ENCODE measurements around the gene FETUB.

The FETUB gene

GRCh38 chr3:186640473-186640818, 247 bp downstream of the FETUB start:
- no peak overlapping the region for H3K27ac ChIP-seq
- TF ChIP-seq CTCF (conservative IDR thresholded peaks at IDR 0.05) (no peak), ZFX (IDR thresholded peaks at IDR 0.05) (no peak)

GRCh38 chr3:186640929-186641328, 730 bp downstream of the FETUB start:
- H3K27ac ChIP-seq: no peak overlapping the region
- TF ChIP-seq ZFX (IDR thresholded peaks at IDR 0.05) (no peak), CTCF (conservative IDR thresholded peaks at IDR 0.05) (no peak)

GRCh38 chr3:186642014-186642413, 1.8 kb downstream of the FETUB start:
- H3K27ac ChIP-seq: no peak overlapping the region
- TF ChIP-seq CTCF (conservative IDR thresholded peaks at IDR 0.05): no peak
- no peak for TF ChIP-seq ZFX (IDR thresholded peaks at IDR 0.05)

GRCh38 chr3:186643493-186643892, 3.3 kb downstream of the FETUB start:
- no peak for TF ChIP-seq ZFX (IDR thresholded peaks at IDR 0.05)
- TF ChIP-seq CTCF (conservative IDR thresholded peaks at IDR 0.05): no peak
- no peak overlapping the region for H3K27ac ChIP-seq

GRCh38 chr3:186644683-186645082, 4.5 kb downstream of the FETUB start:
- no peak overlapping the region for H3K27ac ChIP-seq

GRCh38 chr3:186646106-186646505, 5.9 kb downstream of the FETUB start:
- H3K27ac ChIP-seq: no peak overlapping the region
- TF ChIP-seq ZFX (IDR thresholded peaks at IDR 0.05): no peak
- no peak for TF ChIP-seq CTCF (conservative IDR thresholded peaks at IDR 0.05)

More at GRCh38 chr3:186644683-186645082, 4.5 kb downstream of the FETUB start:
- TF ChIP-seq ZFX (IDR thresholded peaks at IDR 0.05) (no peak), CTCF (conservative IDR thresholded peaks at IDR 0.05) (no peak)

- no peak overlapping the region for H3K27ac ChIP-seq
- TF ChIP-seq CTCF (conservative IDR thresholded peaks at IDR 0.05) (no peak), ZFX (IDR thresholded peaks at IDR 0.05) (no peak)
Measured at GRCh38 chr3:186646841-186647240, 6.6 kb downstream of the FETUB start.

Data from C4-2B (cell line).